Middle frontal gyrus (tissue), 1 donor: Measurements from ENCODE around the gene REEP6.
"Not testable (repeated sequence)": the region's sequence is repeated elsewhere in the genome, so short reads cannot be mapped to it uniquely, and the experiment has no call there.

Source experiments
- DNase-seq: peaks from one replicate; pipeline ENCODE4 v3.0.0-alpha.2; 2015; ENCODE audit warnings: low spot score; ENCODE audit errors: extremely low spot score

Gene REEP6

DNA sequence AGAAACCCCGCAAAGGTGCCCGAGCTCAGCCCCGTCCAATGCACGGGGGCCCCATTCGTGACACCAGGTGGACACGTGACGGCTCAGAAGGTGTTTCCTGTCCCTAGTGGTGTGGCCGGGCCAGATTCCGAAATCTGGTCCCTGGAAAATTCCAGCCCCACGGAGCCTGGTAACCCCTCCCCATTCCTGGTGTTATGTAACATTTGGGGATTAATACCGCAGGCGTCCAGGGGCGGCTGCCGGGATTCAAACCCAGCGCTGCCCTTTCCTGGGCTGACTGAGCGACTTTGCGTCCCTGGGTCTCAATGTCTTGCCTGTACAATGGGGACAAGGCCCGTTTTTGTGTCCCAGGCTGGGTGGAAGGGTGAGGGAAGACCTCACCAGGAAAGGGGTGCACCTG is 31.9 kb downstream of the REEP6 start:
- DNase-seq, result no peak

DNA sequence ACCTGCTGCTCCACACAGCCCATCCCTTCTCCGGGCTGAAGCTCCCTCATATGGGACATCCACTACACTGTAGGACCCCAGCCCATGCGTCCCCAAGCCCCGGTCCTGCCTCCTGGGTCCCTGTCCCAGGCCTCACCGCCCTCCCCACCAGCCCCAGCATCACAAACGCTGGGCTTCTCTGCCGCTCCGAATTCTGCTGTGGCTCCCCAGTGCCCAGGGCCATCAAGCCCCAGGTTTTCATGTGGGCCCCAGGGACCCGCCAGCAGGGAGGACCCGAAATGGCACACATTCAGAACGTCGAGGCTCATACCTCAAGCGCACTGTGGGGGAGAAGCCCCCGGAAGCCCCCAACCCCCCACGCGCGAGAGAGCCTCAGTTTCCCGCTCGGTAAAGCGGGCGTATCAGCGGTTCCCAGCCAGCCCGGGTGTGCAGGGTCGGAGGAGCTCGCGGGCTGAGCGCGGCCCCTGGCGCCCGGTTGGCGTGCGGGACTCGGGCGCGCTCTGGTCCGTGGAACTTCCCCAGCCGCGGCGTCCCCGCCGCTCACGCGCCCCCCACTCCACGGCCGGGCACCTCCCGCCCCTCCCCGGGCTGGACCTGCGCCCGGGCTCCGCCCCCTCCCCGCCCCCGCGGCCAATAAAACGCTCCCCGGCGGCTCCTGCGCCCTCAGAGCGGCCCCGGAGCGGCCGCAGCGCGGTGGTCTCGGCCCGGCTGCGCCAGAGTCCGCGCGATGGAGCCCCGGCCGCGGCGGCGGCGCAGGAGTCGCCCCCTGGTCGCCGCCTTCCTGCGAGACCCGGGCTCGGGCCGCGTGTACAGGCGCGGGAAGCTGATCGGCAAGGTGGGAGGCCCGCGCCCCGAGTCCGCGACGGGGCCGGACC is 32.7 kb downstream of the REEP6 start, which contains the start of gene PLK5:
Gene PLK5 (plus strand): TSS at position 666 of the 875 bp plus-strand sequence. CDS start 2,920 bp downstream, outside the sequence.
- DNase-seq, result no peak

- DNase-seq, result no peak
These were observed 33.4 kb downstream of the REEP6 start for GRCh38 chr19:1524287-1524971.

- DNase-seq, result no peak
These were observed 34.0 kb downstream of the REEP6 start for GRCh38 chr19:1524972-1525325.

GRCh38 chr19:1525343-1525742 is 34.4 kb downstream of the REEP6 start:
- DNase-seq, result no peak

GRCh38 chr19:1526066-1526778 is 35.2 kb downstream of the REEP6 start:
- no peak for DNase-seq

DNA sequence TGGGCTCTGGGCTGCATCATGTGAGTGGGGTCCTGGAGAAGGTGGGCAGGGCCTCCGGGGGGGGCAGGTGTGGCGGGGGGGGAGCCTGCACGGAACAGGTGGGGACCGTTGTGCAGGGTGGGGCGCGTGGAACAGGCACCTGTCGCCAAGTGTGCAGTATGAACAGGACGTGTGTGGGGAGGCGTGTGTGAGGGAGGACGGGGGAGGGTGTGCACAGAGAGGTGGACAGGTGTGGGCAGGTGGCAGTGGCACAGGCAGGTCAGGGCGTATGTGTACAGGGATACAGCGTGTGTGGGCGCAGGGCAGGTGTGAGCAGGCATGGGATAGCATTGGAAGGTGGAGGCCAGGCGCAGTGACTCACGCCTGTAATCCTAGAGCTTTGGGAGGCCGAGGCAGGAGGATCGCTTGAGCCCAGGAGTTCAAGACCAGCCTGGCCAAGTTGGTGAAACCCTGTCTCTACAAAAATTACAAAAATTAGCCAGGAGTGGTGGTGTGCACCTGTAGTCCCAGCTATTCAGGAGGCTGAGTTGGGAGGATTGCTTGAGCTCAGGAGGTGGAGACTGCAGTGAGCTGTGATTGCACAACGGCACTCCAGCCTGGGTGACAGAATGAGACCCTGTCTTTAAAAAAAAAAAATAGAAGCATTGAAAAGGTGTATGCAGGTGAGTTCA is 36.1 kb downstream of the REEP6 start:
- DNase-seq, result no peak

- no peak for DNase-seq
These were observed 36.8 kb downstream of the REEP6 start for GRCh38 chr19:1527650-1528309.

GRCh38 chr19:1528596-1529429 is 37.8 kb downstream of the REEP6 start:
- DNase-seq, result no peak

- DNase-seq, result no peak
These were observed 38.4 kb downstream of the REEP6 start for GRCh38 chr19:1529430-1529816.

GRCh38 chr19:1530856-1531255 is 39.9 kb downstream of the REEP6 start:
- not testable (repeated sequence) for DNase-seq

DNA sequence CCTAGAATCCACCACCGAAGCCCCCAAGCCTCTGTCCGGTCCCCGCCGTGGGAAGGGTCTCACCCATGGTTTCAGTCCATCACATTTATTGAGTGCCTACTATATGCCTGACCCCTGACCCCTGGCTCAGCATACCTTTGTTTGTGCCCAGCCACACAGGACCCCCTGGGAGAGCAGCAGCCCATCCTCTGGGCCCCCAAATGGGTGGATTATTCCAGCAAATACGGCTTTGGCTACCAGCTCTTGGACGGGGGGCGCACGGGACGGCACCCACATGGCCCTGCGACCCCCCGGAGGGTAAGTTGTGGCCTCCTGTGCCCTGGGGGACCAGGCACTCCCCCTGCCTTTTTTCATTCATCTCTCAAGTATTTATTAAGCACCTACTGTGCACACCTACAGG is 40.6 kb downstream of the REEP6 start:
- DNase-seq, result no peak

GRCh38 chr19:1532003-1532402 is 41.0 kb downstream of the REEP6 start:
- DNase-seq, result no peak

- DNase-seq, result no peak
These were observed 42.6 kb downstream of the REEP6 start for GRCh38 chr19:1533510-1534150.

DNA sequence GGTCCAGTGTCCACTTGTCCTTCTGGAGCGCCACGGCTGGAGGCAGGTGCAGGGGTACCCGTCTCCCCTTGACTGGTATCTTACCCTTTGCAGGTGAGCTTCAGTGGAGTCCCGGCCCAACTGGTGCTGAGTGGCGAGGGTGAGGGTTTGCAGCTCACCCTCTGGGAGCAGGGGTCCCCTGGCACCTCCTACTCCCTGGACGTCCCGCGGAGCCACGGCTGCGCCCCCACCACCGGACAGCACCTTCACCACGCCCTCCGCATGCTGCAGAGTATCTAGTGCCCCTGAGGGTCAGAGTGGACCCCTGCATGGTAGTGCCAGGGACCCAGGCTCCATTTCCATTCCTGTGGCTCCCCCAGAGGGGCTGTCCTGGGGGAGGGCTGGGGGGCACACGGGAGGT is 44.0 kb downstream of the REEP6 start:
- DNase-seq, result no peak

GRCh38 chr19:1535699-1536098 is 44.7 kb downstream of the REEP6 start:
- not testable (repeated sequence) for DNase-seq

- DNase-seq, result no peak
These were observed 48.0 kb downstream of the REEP6 start for GRCh38 chr19:1538978-1539377.

DNA sequence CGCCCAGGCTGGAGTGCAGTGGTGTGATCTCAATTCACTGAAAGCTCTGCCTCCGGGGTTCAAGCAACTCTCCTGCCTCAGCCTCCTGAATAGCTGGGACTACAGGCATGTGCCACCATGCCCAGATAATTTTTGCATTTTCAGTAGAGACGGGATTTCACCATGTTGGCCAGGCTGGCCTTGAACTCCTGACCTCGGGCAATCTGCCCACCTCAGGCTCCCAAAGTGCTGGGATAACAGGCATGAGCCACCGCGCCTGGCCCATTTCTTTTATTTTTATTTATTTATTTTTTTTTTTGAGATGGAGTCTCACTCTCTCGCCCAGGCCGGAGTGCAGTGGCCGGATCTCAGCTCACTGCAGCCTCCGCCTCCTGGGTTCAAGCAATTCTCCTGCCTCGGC is 48.8 kb downstream of the REEP6 start:
- not testable (repeated sequence) for DNase-seq

- no peak for DNase-seq
These were observed 49.5 kb downstream of the REEP6 start for GRCh38 chr19:1540365-1540925.
